Stimulated activated CD8-positive, alpha-beta memory T cell treated with anti-CD3 and anti-CD28 coated beads, Interleukin-7, amount 100 ng/mL, for 1 hour (primary cell): ENCODE results near the gene RPS6KA4.

Experiments used
- DNase-seq, 2 donors: peaks; one replicate each; pipeline ENCODE4 v3.0.0-alpha.2; 2020; ENCODE audit warnings: low read depth in 2 of 2

RPS6KA4 gene

GRCh38 chr11:64419257-64419790, 60.4 kb downstream of the RPS6KA4 start:
- no peak for DNase-seq

GRCh38 chr11:64419818-64420485, 61.0 kb downstream of the RPS6KA4 start:
- no peak for DNase-seq
